ENCODE results near the gene EMP1.
"Not testable (repeated sequence)": the region's sequence is repeated elsewhere in the genome, so short reads cannot be mapped to it uniquely, and the experiment has no call there.

Gene EMP1

DNA sequence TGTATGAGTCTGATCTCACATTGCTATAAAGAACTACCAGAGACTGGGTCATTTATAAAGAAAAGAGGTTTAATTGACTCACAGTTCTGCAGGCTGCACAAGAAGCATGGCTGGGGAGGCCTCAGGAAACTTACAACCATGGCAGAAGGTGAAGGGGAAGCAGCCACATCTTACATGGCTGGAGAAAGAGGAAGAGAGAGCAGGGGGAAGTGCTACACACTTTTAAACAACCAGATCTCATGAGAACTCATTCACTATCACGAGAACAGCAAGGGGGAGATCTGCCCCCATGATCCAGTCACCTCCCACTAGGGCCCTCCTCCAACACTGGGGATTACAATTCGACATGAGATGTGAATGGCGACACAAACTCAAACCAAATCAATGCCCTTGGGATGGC is 71.3 kb downstream of the EMP1 start:
- DNase-seq, result not testable (repeated sequence)

GRCh38 chr12:13268581-13268980 is 72.1 kb downstream of the EMP1 start:
- DNase-seq, result no peak

Data from NCI-H446 treated with DMSO at 0.1 percent for 48 hours (cell line).